GM12875 (cell line): ENCODE measurements around the gene PCGF3.

Experiments used
- H3K4me3 ChIP-seq: one replicate; pipeline ENCODE4 v1.5.1; 2011; ENCODE audit warnings: low read depth, low read length, control low read depth
- TF ChIP-seq, protein P1 (sequence below): IDR thresholded peaks from 2 replicates; pipeline ENCODE4 v1.5.1; 2011; ENCODE audit warnings: low read depth, mild to moderate bottlenecking, control low read depth, inconsistent platforms, low read length, moderate library complexity, borderline replicate concordance; ENCODE audit not compliant: insufficient read depth

The PCGF3 gene

DNA sequence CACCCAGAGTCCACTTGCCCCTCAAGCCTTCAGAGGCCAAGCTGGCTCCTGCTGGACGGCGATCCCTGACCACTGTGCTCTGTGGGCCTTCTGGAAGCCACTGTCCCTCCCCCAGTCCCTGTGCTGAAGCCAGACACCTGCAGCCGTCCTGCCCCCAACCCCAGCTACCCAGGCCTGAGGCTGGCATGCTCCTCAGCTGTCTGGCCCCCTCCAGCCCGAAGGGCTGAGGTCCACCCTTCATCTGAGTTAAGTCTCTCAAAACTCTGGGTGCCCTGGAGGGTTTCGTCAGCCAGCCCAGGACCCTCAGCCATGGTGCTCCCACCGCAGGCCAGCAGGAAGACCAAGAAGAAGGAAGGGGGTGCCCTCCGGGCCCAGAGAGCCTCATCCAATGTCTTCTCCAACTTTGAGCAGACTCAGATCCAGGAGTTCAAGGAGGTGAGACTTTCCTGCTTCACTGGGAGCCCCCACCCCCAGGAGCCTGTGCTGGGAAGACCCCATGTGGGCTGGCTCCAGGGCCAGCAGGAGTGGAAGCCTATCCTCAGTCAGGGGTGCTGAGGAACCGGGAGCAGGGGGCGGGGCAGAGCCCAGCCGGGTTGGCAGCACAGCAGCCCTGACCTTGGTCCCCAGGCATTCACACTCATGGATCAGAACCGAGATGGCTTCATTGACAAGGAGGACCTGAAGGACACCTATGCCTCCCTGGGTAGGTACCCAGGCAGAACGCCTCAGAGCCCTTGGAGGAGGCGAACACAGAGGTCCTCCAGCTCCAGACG is 27.1 kb upstream of the PCGF3 start:
- no peak overlapping the region for H3K4me3 ChIP-seq
- TF ChIP-seq, protein P1, sequence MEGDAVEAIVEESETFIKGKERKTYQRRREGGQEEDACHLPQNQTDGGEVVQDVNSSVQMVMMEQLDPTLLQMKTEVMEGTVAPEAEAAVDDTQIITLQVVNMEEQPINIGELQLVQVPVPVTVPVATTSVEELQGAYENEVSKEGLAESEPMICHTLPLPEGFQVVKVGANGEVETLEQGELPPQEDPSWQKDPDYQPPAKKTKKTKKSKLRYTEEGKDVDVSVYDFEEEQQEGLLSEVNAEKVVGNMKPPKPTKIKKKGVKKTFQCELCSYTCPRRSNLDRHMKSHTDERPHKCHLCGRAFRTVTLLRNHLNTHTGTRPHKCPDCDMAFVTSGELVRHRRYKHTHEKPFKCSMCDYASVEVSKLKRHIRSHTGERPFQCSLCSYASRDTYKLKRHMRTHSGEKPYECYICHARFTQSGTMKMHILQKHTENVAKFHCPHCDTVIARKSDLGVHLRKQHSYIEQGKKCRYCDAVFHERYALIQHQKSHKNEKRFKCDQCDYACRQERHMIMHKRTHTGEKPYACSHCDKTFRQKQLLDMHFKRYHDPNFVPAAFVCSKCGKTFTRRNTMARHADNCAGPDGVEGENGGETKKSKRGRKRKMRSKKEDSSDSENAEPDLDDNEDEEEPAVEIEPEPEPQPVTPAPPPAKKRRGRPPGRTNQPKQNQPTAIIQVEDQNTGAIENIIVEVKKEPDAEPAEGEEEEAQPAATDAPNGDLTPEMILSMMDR, result no peak

DNA sequence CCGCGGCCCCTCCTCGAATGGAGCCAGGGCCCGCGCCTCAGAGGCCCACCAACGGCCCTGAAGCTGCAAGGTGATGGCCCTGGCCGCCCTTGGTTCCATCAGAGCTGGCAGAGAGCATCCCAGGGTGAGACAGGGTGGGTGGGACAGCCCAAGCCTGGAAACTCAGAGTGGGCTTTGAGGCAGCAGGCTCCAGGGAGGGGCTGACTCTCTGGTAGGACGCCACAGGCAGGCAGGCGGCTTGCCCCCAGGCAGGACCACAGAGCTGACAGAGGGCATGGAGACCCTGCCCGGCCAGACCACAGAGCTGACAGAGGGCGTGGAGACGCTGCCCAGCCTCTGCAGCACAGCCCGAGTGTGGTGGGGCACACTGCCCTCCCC is 26.5 kb upstream of the PCGF3 start:
- TF ChIP-seq, protein P1, result no peak

DNA sequence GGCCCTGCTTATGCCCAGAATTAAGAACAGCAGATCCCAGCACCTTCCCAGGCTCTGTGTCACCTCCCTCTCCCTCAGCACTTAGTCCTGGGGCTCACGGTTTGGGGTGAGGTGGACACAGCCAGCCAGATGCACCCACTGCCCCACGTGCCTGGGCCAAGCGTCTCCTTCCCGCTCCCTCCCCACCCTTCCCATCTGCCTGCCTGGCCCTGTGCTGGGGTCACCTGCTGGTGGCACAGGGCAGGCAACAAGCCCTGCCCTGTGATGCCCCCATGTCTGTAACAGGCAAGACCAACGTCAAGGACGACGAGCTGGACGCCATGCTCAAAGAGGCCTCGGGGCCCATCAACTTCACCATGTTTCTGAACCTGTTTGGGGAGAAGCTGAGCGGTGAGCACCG is 26.0 kb upstream of the PCGF3 start:
- H3K4me3 ChIP-seq, result no peak overlapping the region
- TF ChIP-seq, protein P1, result no peak

More for the DNA sequence above, 26.5 kb upstream of the PCGF3 start:
- no peak overlapping the region for H3K4me3 ChIP-seq

DNA sequence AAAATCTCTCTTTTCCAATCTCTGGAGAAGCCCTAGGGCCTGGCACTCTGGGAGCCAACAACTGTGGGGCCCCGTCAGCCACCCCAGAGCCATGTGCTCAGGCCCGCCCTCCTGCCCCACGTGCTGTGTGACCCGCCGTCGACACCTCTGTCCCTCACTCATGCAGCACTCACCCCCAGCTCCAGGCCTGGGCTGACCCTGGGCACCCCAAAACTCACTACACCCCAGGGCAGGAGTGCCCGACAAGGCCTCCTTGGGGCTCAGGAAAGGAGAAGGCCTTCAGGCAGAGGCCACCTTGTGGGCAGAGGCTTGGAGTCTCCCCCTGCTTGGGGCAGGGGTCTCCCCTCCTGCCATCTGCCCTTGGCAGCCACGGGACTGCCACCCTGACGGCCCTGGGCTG is 25.5 kb upstream of the PCGF3 start:
- H3K4me3 ChIP-seq, result no peak overlapping the region

DNA sequence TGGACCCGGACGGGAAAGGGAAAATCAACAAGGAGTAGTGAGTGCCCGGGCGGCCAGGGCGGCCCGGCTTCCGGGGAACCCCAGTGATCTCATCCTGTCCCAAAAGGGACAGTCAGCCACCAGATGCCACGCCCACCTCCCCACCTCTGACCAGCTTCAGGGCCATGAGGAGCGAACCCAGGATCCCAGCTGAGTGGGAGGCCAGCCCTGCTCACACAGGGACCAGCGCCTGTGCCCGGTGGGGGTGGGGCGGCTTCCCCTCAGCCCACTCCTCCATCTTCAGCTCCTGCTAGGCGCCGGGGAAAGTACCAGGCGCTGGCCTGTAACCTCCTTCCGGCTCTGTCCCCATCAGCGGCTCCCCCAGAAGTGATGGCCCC is 25.1 kb upstream of the PCGF3 start:
- peak overlapping the region; percentile 30 for H3K4me3 ChIP-seq
- TF ChIP-seq, protein P1, result no peak

More for the DNA sequence above, 25.5 kb upstream of the PCGF3 start:
- TF ChIP-seq, protein P1, result no peak

DNA sequence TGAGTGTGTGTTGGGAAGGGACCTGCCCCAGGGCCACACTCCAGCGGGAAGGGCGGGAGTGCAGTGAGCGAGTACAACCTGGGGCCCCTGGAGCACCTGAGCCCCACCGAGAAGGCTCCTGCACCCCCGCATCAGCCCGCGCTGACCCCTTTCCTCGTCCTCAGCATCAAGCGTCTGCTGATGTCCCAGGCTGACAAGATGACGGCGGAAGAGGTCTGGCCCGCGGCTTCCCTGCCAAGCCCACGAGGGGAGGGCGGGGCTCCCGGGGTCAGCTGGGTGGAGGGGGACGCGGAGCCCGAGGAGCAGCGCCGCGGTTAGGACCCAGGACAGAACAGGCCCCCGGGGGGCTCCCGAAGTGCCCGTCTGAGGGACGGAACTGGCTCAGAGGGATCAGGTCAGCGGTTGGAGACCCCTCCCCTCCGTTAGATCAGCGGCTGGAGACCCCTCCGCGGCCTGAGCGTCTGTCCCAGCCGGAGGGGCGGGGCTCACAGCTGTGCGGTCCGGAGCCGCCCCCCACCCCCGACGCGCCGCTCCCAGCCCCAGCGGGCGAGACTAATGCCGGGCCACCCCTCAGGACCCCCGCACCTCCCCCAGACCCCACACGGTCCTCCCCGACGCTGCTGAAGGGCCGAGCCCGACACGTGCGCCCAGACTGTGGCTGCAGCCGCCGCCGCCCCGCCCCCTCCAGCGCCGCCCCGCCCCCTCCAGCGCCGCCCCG is 24.5 kb upstream of the PCGF3 start:
- TF ChIP-seq, protein P1, result no peak
- H3K4me3 ChIP-seq, result peak overlapping the region; percentile 30

DNA sequence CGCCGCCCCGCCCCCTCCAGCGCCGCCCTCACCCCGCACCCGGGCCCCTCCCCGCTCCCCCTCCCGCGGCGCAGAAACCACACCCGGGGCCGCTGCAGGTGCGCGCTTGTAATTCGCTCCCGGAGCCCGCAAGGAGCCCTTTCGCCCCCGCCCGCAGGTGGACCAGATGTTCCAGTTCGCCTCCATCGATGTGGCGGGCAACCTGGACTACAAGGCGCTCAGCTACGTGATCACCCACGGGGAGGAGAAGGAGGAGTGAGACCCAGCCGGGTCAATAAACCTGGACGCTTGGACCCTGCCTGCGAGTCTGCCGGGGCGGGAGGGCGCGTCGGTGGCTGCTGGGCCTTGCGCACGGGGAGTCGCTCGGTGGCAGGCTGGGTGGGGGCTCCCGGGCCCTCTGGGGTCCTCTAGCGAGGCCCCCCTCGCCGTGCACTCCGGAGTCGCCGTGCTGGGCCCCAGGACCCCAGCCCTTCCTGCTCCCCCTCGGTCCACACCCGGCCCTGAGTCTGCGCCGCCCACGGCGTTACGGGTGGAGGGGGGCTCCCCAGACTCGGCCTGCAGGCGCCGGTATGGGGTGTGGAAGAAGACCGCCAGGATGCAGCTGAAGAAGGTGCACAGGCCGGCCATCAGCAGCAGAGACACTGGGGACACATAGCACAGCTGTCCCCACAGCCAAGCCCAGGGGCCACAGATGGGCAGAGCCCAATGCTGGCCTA is 23.7 kb upstream of the PCGF3 start:
- H3K4me3 ChIP-seq, result no peak overlapping the region
- TF ChIP-seq, protein P1, result no peak
